Measurements from ENCODE around the gene SPTSSA.
"Not testable (repeated sequence)": the region's sequence is repeated elsewhere in the genome, so short reads cannot be mapped to it uniquely, and the experiment has no call there.

The SPTSSA gene, protein sequence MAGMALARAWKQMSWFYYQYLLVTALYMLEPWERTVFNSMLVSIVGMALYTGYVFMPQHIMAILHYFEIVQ

GRCh38 chr14:34462132-34462893 lies at the start of gene SPTSSA:
TSS of gene SPTSSA (minus strand) at chr14:34462240. CDS start at chr14:34462207, 33 bp downstream.
- peak; percentile 92 for DNase-seq

GRCh38 chr14:34507884-34508283 lies 45.8 kb upstream of the SPTSSA start:
- no peak for DNase-seq

DNA sequence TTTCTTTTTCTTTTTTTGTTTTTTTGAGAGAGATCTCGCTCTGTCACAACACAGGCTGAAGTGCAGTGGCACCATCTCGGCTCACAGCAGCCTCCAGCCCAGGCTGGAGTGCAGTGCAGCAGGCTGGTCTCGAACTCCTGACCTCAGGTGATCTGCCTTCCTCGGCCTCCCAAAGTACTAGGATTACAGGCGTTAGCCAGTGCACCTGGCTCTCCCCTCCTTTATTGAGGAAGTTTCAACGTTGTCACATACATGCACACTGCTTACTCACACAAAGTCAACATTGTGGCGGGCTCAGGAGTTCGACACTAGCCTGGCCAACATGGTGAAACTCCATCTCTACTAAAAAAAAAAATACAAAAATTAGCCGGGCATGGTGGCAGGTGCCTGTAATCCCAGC lies 45.4 kb upstream of the SPTSSA start:
- no peak for DNase-seq

DNA sequence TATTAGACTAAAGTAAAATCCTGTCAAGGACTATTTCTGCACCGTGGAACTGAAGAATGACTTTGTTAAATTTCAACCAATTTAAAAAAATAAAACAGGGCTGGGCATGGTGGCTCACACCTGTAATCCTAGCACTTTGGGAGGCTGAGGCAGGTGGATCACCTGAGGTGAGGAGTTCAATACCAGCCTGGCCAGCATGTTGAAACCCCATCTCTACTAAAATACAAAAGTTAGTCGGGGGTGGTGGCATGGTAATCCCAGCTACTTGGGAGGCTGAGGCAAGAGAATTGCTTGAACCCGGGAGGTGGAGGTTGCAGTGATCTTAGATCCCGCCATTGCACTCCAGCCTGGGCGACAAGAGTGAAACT lies 43.1 kb upstream of the SPTSSA start:
- DNase-seq = not testable (repeated sequence)

- DNase-seq = not testable (repeated sequence)
Observed at GRCh38 chr14:34504027-34504426, 42.0 kb upstream of the SPTSSA start.

GRCh38 chr14:34502545-34503225 lies 40.6 kb upstream of the SPTSSA start:
- DNase-seq = no peak

- DNase-seq = peak; percentile 33
Observed at GRCh38 chr14:34502001-34502400, 40.0 kb upstream of the SPTSSA start.

DNA sequence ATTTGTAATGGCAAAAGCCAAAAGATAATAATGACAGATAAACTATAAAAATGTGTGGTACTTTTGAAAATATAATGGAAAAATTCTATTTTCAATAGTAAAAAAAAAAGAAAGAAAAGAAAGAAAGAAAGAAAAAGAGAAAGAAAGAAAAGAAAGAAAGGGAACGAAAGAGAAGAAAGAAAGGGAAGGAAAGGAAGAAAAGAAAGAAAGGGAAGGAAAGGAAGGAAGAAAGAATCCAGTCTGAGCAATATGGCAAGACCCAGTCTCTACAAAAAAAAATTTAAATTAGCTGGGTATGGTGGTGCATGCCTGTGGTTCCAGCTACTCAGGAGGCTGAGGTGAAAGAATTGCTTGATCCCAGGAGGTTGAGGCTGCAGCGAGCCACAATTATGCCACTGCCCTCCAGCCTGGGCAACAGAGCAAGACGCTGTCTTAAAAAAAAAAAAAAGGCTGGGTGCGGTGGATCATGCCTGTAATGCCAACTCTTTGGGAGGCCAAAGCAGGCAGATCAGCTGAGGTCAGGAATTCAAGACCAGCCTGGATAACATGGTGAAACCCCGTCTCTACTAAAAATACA lies 39.1 kb upstream of the SPTSSA start:
- DNase-seq = no peak

DNA sequence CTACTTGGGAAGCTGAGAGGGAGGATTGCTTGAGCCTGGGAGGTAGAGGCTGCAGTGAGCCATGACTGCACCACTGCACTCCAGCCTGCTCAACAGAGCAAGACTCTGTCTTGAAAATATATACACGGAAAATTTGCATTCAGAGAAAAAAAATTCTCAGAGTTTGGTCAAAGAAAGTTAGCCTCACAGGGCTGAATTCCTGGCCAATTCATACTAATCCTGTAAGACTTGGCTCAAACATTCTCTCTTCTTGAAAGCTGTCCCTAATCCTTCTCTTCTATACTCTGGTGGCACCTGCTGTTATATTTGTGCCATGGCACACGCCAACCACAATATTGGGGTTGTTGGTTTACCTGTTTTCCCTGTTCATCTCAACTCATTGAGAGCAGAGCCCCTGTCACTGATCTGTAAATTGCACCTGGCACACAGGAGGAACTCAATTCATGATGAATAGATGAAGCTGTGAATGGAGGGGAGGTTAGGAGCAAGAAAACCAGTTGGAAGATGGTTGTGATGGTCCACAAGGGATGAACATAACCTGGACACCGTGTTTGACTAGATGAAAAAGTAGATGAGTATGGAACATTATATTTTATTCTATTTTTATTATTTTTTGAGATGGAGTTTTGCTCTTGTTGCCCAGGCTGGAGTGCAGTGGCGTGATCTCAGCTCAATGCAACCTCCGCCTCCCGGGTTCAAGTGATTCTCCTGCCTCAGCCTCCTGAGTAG lies 36.8 kb upstream of the SPTSSA start:
- peak; percentile 38 for DNase-seq

DNA sequence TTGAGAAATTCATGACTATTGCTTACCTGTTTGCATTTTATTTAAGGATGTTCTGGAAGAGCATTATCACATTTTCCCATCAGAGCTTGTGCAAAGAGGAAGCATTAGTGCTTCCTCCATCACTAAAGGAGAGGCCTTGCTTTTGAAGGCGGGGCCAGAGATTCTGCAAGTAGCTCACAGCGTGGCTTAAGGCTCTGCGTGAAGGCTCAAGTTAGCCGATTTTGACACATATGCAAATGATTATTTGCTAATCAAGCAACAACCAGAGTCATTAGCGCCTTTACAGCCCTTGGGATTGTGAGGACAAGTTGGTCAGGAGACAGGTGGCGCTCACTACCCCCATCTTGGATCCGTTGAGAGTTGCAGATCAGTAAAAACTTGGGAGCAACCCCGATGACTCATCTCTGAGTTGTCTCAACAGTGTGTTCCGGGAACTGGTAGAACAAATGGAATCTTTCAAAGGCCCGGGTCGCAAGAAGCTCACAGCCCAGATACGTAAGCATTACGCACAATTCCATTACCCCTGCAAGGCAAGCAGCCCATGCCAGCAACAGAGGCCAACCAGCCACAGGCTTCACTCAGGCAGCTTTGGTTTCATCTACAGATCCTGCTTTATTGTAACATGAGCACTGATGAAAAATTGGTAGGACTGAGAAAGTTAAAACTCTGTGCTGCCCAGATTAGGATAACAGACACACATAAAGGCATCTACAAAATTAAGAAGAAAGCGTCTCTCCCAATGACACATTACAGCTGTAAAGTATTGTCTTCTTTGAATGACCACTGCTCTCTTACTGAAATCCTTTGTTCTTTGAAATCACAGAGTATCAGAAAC lies 34.9 kb upstream of the SPTSSA start:
- DNase-seq = peak; percentile 99

- DNase-seq = no peak
Observed at GRCh38 chr14:34496007-34496678, 34.1 kb upstream of the SPTSSA start.

GRCh38 chr14:34489324-34489723 lies 27.3 kb upstream of the SPTSSA start:
- no peak for DNase-seq

DNA sequence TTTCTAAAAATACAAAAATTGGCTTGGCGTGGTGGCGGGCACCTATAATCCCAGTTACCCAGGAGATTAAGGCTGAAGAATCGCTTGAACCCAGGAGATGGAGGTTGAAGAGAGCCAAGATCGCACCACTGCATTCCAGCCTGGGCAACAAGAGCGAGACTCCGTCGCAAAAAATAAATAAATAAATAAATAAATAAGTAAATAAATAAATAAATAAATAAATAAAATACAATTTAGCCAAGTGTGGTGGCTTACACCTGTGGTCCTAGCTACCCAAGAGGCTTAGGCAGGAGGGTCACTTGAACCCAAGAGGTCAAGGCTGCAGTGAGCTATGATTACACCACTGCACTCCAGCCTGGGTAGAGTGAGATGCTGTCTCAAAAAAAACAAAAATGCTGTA lies 26.5 kb upstream of the SPTSSA start:
- DNase-seq = no peak

- DNase-seq = no peak
Observed at GRCh38 chr14:34484726-34485125, 22.7 kb upstream of the SPTSSA start.

GRCh38 chr14:34482463-34482862 lies 20.4 kb upstream of the SPTSSA start:
- no peak for DNase-seq

DNA sequence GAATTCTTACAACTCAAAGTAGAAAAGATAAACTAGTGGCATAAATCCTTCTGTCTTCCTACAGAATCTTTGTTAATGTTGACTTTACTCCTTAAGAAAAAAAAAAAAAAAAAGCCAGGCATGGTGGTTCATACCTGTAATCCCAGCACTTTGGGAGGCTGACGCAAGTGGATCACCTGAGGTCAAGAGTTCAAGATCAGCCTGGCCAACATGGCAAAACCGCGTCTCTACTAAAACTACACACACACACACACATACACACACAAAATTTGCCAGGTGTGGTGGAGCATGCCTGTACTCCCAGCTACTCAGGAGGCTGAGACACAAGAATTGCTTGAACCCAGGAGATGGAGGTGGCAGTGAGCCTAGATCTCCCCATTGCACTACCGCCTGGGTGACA lies 17.7 kb upstream of the SPTSSA start:
- no peak for DNase-seq

DNA sequence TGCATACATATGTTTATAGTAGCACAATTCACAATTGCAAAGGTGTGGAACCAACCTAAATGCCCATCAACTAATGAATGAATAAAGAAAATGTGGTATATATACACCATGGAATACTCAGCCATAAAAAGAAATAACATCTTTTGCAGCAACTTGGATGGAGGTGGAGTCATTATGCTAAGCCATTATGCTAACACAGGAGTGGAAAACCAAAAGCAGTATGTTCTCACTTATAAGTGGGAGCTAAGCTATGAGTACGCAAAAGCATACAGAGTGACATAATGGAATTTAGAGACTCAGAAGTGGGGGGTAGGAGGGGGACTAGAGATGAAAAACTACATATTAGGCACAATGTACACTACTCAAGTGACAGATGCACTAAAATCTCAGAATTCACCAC lies 16.2 kb upstream of the SPTSSA start:
- DNase-seq = no peak

- DNase-seq = not testable (repeated sequence)
Observed at GRCh38 chr14:34476036-34476435, 14.0 kb upstream of the SPTSSA start.

DNA sequence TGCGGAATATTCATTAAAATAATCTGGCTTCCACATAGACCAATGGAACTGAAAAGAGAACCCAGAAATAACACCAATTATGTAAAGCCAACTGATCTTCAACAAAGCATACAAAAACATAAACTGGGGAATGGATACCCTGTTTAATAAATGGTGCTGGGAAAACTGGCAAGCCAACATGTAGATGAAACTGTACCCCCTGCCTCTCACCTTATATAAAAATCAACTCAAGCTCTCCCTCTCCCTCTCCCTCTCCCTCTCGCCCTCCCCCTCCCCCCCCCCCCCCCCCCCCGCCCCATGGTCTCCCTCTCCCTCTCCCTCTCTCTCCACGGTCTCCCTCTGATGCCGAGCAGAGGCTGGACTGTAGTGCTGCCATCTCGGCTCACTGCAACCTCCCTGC lies 13.1 kb upstream of the SPTSSA start:
- DNase-seq = no peak

DNA sequence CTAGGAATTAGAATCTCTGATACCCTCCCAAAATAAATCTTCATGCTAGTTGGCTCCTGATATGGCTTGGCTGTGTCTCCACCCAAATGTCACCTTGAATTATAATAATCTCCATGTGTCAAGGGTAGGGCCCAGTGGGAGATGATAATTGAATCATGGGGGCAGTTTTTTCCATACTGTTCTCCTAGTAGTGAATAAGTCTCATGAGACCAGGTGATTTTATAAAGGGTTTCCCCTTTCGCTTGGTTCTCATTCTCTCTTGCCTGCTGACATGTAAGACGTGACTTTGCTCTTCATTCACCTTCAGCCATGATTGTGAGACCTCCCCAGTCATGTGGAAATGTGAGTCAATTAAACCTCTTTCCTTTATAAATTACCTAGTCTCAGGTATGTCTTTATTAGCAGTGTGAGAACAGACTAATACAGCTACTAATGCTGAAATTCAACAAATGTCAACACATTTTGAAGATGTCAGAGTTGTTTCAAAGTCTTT lies 12.2 kb upstream of the SPTSSA start:
- DNase-seq = no peak

DNA sequence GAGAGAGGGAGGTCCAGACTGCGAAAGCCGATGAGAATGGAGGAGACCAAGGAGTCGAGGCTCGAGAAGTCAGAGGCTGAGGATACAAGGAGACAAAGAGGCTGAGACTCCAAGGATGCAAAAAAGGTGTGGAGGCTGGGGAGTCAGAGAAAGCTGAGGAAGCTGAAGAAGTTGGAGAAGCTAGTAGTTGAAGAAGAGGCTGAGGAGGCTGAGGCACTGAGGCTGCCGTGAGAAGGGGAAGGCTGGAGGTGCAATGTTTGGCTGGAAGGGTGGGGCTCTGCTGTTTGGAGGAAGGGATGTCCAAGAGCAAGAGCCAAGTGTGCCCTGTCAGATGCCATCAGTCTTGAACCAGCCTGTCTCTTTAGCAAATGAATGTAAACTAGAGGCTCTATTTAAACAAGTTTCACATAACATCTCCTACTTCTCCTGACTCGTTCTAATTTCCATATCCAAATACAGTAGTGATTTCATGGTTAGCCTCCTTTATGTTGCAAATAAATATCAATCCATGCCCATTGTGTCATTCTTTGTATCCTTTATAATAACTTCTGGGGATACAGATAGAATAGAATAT lies 10.8 kb upstream of the SPTSSA start:
- DNase-seq = no peak

Measured in HCEC 1CT (cell line).